GM21367 (cell line): ENCODE measurements around the gene USP1.

Experiments
- ATAC-seq: cut with Tn5 transposase; IDR thresholded peaks from one replicate; pipeline ENCODE4 v1.9.1; 2021; ENCODE audit not compliant: unreplicated experiment

The USP1 gene

GRCh38 chr1:62481681-62482080, 44.8 kb downstream of the USP1 start:
- ATAC-seq, result no peak

GRCh38 chr1:62484824-62485468, 48.1 kb downstream of the USP1 start:
- no peak for ATAC-seq

- no peak for ATAC-seq
Observed at GRCh38 chr1:62487956-62488355, 51.1 kb downstream of the USP1 start.

- no peak for ATAC-seq
Observed at GRCh38 chr1:62492521-62492920, 55.7 kb downstream of the USP1 start.

GRCh38 chr1:62493656-62494055, 56.8 kb downstream of the USP1 start:
- no peak for ATAC-seq

- no peak for ATAC-seq
Observed at GRCh38 chr1:62494137-62494536, 57.3 kb downstream of the USP1 start.

- ATAC-seq, result no peak
Observed at GRCh38 chr1:62500210-62500609, 63.4 kb downstream of the USP1 start.
